ENCODE results near the gene SLC35B2.
A peak's percentile ranks its signal among the peaks of the same experiment; 100 is the strongest.

The SLC35B2 gene

DNA sequence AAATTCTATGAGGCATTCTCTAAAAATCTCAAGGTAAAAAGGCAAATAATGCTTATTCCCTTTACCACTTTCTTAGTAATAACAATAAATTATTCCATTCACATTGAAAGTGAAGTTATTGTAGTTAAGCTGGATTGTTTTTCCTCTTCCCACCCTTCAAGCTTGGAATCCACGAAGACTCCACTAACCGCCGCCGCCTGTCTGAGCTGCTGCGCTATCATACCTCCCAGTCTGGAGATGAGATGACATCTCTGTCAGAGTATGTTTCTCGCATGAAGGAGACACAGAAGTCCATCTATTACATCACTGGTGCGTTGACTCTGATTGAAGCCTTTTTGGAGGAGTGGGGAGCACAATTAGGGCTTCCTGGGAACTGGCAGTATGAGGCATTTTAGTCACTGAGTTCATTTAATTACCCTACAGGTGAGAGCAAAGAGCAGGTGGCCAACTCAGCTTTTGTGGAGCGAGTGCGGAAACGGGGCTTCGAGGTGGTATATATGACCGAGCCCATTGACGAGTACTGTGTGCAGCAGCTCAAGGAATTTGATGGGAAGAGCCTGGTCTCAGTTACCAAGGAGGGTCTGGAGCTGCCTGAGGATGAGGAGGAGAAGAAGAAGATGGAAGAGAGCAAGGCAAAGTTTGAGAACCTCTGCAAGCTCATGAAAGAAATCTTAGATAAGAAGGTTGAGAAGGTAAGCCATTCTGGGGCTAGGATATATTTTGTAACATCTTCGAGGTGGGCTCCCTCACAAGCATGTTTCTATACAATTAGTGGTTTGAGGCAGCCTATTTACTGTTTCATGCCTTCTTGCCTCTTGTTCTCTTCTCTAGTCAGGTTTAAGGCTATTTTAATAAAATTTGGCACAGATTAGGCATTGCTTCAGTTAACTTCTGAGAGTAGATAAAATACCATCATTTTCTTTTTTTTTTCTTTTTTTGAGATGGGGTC, 5.5 kb downstream of the SLC35B2 start:
- DNase-seq (ENCODE audit: low read depth) = no peak
- no peak overlapping the region for H3K4me3 ChIP-seq (replicated peaks; ENCODE audit: low read depth, low read length)
- no peak for TF ChIP-seq CTCF (IDR thresholded peaks at IDR 0.05; ENCODE audit: low read length, missing control alignments)

GRCh38 chr6:44250718-44251123, 6.6 kb downstream of the SLC35B2 start:
- DNase-seq (ENCODE audit: low read depth) = no peak
- H3K4me3 ChIP-seq (replicated peaks; ENCODE audit: low read depth, low read length) = no peak overlapping the region
- no peak for TF ChIP-seq CTCF (IDR thresholded peaks at IDR 0.05; ENCODE audit: low read length, missing control alignments)

DNA sequence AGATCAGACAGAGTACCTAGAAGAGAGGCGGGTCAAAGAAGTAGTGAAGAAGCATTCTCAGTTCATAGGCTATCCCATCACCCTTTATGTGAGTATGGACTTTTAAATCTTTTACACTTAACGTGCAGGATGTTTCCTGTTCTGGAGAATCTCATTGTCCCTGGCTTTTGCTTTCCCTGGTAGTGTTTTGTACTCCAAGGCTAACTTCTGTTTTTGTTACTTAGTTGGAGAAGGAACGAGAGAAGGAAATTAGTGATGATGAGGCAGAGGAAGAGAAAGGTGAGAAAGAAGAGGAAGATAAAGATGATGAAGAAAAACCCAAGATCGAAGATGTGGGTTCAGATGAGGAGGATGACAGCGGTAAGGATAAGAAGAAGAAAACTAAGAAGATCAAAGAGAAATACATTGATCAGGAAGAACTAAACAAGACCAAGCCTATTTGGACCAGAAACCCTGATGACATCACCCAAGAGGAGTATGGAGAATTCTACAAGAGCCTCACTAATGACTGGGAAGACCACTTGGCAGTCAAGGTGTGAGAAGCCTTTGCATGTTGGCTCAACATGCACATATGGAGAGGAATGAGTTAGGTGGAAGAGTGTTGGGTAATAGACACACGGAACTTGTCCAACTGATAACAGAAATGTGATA, 7.1 kb downstream of the SLC35B2 start:
- H3K4me3 ChIP-seq (replicated peaks; ENCODE audit: low read depth, low read length) = no peak overlapping the region
- TF ChIP-seq CTCF (IDR thresholded peaks at IDR 0.05; ENCODE audit: low read length, missing control alignments) = no peak
- no peak for DNase-seq (ENCODE audit: low read depth)

GRCh38 chr6:44249082-44249748, 8.1 kb downstream of the SLC35B2 start:
- TF ChIP-seq CTCF (IDR thresholded peaks at IDR 0.05; ENCODE audit: low read length, missing control alignments) = no peak
- H3K4me3 ChIP-seq (replicated peaks; ENCODE audit: low read depth, low read length) = peak overlapping the region; percentile 100
- no peak for DNase-seq (ENCODE audit: low read depth)

GRCh38 chr6:44248579-44248978, 8.7 kb downstream of the SLC35B2 start:
- peak overlapping the region; percentile 100 for H3K4me3 ChIP-seq (replicated peaks; ENCODE audit: low read depth, low read length)
- DNase-seq (ENCODE audit: low read depth) = no peak
- TF ChIP-seq CTCF (IDR thresholded peaks at IDR 0.05; ENCODE audit: low read length, missing control alignments) = no peak

DNA sequence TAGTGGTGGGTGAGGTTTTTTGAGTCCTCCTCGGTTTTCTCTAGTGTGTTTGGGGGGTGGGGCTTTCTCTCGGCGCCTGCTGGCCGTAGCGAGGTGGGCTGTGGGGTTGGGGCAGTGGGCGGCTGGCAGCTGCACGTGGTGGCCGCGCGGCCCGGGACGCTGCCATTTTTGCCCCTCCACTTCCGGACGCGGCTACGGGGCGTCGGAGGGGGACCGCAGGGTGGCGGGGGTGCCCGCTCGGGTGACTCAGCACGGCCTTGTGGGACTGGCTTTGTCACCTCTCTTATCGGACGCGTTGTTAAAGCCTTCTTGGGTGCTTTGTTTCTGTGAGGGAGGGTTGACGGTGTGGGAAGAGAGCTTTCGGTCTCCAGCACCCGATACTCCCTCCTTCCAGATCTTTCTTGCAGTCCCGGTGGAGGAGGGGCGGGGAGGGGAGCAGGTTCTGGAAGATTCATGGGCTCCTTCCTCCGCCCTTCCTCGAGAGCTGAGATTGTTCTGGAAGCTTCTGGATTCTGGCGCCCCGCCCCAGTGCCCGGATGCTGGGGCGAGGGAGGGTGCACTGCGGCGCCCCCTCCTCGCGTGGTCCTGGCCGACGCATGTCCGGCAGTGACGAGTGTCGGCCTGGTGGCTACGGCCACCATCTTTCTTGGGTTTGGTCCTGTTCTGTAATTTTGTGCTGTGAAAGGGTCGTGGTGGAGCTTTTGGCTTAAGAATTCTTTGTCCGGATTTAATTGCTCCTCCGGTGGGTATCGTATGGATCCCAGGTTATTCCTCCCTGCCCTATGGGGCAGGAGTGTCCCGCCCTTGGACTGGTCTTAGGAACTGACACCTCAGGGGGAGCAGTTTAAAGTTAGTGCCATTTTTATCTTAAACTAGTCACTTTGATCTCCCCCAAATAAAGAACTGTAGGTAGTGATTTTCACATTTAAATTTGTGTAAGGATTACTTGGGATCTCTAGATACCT, 9.7 kb downstream of the SLC35B2 start:
- peak overlapping the region; percentile 100 for H3K4me3 ChIP-seq (replicated peaks; ENCODE audit: low read depth, low read length)
- peak; percentile 64 for DNase-seq (ENCODE audit: low read depth)
- TF ChIP-seq CTCF (IDR thresholded peaks at IDR 0.05; ENCODE audit: low read length, missing control alignments) = no peak

Data from fibroblast of pulmonary artery (primary cell).